PC-3 (cell line): ENCODE data around the gene P3R3URF.

Source experiments
- EZH2 ChIP-seq: fragments of 300-600 bp; sonication (generic); IDR thresholded peaks from one replicate; pipeline ENCODE4 v1.6.1; 2017; ENCODE audit warnings: antibody characterized with exemption, mild to moderate bottlenecking, low read length; ENCODE audit not compliant: unreplicated experiment
- EZH2phosphoT487 ChIP-seq: fragments of 300-600 bp; sonication (generic); IDR thresholded peaks from 2 replicates; pipeline ENCODE4 v1.6.1; 2018; ENCODE audit warnings: mild to moderate bottlenecking, antibody characterized with exemption, low read length, borderline replicate concordance
- TF ChIP-seq, protein P1 (sequence below): fragments of 300-600 bp; sonication (generic); conservative IDR thresholded peaks from 2 replicates; pipeline ENCODE4 v1.5.1; 2017; ENCODE audit warnings: antibody characterized with exemption, low read depth, mild to moderate bottlenecking, low read length

DNA sequence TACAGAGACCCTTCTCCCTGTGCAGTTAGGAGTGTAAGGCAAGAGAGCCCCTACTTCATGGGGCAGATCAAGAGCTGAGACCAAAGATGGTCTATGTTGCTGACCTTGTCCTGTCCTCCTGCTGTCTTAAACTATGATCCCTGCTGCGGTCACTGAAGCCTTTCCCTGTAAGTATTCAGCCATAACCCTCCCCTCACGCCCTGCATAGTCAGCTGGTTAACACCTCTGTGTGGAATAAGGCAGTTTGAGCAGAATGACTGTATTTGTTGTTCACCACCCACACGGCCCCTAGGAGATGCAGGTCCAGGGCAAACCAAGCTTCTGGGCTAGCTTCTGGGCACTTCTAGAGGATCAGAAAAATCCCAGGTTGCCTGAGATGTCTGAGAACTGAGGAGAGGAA is 1.0 kb downstream of the P3R3URF start:
- TF ChIP-seq, protein P1, sequence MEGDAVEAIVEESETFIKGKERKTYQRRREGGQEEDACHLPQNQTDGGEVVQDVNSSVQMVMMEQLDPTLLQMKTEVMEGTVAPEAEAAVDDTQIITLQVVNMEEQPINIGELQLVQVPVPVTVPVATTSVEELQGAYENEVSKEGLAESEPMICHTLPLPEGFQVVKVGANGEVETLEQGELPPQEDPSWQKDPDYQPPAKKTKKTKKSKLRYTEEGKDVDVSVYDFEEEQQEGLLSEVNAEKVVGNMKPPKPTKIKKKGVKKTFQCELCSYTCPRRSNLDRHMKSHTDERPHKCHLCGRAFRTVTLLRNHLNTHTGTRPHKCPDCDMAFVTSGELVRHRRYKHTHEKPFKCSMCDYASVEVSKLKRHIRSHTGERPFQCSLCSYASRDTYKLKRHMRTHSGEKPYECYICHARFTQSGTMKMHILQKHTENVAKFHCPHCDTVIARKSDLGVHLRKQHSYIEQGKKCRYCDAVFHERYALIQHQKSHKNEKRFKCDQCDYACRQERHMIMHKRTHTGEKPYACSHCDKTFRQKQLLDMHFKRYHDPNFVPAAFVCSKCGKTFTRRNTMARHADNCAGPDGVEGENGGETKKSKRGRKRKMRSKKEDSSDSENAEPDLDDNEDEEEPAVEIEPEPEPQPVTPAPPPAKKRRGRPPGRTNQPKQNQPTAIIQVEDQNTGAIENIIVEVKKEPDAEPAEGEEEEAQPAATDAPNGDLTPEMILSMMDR: no peak
- TF ChIP-seq EZH2phosphoT487 (no peak), EZH2 (no peak)
